GM18867 (cell line): ENCODE data around the gene SSX5.
"Not testable (repeated sequence)": the region's sequence is repeated elsewhere in the genome, so short reads cannot be mapped to it uniquely, and the experiment has no call there.

Source experiments
- ATAC-seq: cut with Tn5 transposase; IDR thresholded peaks from one replicate; pipeline ENCODE4 v1.9.1; 2021; ENCODE audit warnings: mild to moderate bottlenecking, moderate library complexity; ENCODE audit not compliant: unreplicated experiment

SSX5 gene, protein sequence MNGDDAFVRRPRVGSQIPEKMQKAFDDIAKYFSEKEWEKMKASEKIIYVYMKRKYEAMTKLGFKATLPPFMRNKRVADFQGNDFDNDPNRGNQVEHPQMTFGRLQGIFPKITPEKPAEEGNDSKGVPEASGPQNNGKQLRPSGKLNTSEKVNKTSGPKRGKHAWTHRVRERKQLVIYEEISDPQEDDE

GRCh38 chrX:48196745-48197201, at the start of gene SSX5:
SSX5 (minus strand) TSS chrX:48196795; CDS start chrX:48195358, 1,437 bp downstream.
- ATAC-seq, result no peak

GRCh38 chrX:48224196-48224595, 27.6 kb upstream of the SSX5 start:
- not testable (repeated sequence) for ATAC-seq

- ATAC-seq, result not testable (repeated sequence)
Measured at GRCh38 chrX:48214341-48214740, 17.7 kb upstream of the SSX5 start.

DNA sequence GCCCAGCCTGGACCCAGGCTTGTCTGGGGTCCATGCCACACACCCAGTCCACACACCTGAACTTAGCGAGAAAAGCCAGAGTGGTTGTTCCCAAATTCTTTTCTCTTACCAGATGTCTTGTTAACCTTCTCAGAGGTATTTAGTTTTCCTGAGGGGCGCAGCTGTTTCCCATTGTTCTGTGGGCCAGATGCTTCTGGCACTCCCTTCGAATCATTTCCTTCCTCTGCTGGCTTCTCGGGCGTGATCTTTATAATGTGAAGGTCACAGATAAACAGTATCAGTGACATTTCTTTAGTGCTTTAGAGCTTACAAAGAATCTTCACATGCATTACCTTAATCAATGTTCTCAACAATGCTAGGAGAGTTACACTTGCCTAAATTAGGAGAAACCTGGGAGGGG, 6.6 kb downstream of the SSX5 start:
- ATAC-seq, result not testable (repeated sequence)

GRCh38 chrX:48181882-48182281, 14.7 kb downstream of the SSX5 start:
- ATAC-seq, result not testable (repeated sequence)

DNA sequence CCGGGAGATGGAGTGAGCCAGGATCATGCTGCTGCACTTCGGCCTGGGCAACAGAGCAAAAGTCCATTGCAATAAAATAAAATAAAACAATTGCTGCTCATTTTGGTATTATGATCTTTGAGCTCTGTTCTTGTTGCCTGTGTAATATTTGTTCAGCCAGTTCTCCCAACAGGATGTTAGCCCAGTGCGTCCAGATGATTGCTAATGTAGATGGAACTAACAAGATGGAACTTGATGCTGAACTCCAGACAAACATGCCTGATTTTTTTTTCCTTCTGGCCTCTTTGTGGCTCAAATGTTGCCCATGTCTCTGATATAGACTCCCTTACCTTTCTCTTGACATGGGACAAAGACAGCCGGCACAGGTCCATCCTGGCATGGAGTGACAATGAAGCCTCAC, 15.8 kb downstream of the SSX5 start:
- ATAC-seq, result no peak

DNA sequence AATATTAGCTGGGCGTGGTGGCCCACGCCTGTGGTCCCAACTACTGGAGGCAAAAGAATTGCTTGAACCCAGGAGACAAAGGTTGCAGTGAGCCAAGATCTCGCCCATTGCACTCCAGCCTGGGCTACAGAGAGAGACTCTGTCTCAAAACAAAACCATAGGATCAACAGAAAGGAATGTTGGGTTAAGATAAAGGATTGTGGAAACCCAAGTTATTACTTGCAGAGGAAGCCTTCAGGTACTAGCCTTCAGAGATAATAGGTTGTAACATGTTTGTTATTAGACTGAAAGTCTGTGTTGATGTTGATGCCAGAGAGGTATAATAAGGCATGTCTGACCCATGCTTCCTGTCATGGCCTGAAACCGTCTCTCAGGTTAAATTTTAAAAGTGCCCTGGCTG, 16.9 kb downstream of the SSX5 start:
- ATAC-seq, result no peak

- ATAC-seq, result not testable (repeated sequence)
Measured at GRCh38 chrX:48166322-48166721, 30.3 kb downstream of the SSX5 start.

DNA sequence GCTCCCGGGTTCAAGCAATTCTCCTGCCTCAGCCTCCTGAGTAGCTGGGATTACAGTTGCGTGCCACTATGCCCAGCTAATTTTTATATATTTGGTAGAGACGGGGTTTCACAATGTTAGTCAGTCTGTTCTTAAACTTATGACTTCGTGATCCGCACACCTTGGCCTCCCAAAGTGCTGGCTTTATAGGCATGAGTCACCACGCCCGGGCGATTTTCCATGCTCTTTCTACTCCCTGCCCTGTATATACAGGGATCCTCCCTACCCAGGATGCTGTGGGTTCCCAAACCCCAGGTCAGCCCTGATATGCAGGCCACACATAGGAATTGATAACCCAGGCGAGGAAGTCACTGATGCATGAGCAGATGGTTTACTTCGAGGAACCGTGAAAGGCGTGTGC, 31.4 kb downstream of the SSX5 start:
- no peak for ATAC-seq

- no peak for ATAC-seq
Measured at GRCh38 chrX:48156014-48156413, 40.6 kb downstream of the SSX5 start.

DNA sequence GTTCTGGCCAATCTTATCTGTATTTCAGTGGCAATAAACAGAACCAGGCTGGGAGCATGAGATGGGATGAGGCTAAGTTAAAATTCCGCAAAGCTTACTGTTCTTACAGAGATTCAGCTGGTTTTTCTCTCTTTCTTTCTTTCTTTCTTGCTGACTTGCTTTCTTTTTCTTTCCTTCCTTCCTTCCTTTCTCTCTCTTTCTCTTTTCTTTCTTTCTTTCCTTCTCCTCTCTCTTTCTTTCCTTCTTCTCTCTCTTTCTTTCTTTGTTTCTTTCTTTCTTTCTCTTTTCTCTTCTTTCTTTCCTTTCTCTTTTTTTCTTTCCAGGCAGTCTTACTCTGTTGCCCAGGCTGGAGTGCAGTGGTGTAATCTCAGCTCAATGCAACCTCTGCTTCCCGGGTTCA, 41.8 kb downstream of the SSX5 start:
- no peak for ATAC-seq

- ATAC-seq, result no peak
Measured at GRCh38 chrX:48153769-48154168, 42.8 kb downstream of the SSX5 start.

- not testable (repeated sequence) for ATAC-seq
Measured at GRCh38 chrX:48142697-48143096, 53.9 kb downstream of the SSX5 start.

DNA sequence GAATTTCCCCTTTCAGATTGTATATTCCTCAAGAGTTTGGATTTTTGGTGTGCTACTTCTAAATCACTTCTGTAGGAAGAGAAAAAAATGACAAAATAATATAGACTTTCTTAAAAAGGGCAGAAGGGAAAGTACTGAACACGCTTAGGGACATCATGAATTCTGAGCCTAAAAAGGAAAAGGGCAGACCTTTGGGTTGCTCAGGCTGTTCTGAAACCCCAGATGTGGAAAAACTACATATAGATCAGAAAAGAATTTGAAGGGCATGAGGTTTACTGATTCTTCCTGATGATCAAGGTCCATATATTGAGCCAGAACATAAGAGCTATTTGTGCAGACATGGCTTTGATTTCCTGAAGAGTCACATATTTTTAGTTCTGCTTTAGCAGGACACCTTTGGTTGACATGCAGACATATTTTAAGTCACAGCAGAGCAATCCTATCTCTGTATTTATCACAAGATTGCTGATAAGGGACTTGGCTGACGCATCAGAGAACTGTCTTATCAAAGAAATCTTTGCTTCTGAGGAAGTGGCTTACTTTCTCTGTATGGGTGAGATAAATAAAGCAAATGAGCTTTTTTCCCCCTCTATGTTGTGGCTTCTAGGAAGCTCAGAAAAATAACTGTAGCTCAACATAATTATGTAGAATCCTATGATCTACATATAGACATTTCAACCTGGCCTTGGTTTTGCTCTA, 54.6 kb downstream of the SSX5 start:
- not testable (repeated sequence) for ATAC-seq

DNA sequence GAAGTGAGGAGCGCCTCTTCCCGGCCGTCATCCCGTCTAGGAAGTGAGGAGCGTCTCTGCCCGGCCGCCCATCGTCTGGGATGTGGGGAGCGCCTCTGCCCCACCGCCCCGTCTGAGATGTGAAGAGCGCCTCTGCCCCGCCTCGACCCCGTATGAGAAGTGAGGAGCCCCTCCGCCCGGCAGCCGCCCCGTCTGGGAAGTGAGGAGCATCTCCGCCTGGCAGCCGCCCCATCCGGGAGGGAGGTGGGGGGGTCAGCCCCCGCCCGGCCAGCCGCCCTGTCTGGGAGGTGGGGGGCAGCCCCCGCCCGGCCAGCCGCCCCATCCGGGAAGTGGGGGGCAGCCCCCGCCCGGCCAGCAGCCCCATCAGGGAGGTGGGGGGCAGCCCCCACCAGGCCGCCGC, 57.5 kb downstream of the SSX5 start:
- not testable (repeated sequence) for ATAC-seq
